VCaP (cell line): ENCODE measurements around the gene DCTN4.

Experiments used
- H3K27ac ChIP-seq: fragments of 450-650 bp; 2 replicates; pipeline ENCODE4 v1.5.1; 2017
- TF ChIP-seq, protein P1 (sequence below): fragments of 450-650 bp; conservative IDR thresholded peaks from 2 replicates; pipeline ENCODE4 v1.5.1; 2017; ENCODE audit warnings: mild to moderate bottlenecking, moderate library complexity

Gene DCTN4

DNA sequence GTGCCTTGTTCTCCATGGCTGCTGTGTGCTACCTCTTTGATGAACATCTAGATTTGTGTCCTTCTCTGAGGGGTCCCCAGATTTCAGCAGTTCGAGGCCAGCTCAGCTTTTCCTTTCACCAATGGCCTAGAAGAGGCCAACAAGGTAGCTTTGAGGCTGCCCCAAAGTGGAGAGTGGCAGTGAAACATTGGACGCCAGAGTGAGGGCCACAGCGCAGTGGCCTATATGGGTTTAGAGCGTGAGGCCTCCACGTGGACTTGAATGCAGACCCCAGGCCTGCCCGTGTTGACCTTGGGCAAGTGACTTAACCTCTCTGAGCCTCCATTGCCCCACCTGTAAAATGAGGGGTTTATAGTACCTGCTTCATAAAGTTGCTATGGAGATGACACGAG, 85.9 kb downstream of the DCTN4 start:
- no peak overlapping the region for H3K27ac ChIP-seq
- TF ChIP-seq, protein P1, sequence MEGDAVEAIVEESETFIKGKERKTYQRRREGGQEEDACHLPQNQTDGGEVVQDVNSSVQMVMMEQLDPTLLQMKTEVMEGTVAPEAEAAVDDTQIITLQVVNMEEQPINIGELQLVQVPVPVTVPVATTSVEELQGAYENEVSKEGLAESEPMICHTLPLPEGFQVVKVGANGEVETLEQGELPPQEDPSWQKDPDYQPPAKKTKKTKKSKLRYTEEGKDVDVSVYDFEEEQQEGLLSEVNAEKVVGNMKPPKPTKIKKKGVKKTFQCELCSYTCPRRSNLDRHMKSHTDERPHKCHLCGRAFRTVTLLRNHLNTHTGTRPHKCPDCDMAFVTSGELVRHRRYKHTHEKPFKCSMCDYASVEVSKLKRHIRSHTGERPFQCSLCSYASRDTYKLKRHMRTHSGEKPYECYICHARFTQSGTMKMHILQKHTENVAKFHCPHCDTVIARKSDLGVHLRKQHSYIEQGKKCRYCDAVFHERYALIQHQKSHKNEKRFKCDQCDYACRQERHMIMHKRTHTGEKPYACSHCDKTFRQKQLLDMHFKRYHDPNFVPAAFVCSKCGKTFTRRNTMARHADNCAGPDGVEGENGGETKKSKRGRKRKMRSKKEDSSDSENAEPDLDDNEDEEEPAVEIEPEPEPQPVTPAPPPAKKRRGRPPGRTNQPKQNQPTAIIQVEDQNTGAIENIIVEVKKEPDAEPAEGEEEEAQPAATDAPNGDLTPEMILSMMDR: no peak

DNA sequence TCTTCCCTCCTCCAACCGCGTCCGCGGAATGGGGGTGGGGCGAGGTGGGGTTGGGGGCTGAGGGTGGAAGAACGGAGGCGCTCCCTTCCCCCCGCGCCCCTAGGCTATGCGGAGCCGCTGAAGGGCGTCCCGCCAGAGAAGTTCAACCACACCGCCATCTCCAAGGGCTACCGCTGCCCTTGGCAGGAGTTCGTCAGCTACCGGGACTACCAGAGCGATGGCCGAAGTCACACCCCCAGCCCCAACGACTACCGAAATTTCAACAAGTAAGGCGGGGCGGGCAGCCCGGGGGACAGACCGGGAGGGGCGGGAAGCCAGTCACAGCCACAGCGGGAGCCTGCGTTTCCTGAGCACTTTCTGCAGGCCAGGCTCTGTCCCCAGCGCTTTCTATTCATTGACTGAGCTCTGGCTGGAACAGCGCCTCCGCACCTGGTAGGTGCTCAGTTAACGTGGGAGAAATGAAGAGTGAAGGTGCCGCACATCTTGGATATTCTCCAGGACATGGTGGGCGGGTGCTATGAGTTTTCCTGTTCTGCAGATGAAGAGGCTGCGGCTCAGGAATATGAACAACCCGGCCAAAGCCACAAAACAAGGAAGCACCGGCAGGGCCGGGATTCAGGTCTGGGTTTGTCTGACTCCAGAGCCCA, 86.5 kb downstream of the DCTN4 start:
- TF ChIP-seq, protein P1: no peak
- H3K27ac ChIP-seq: no peak overlapping the region

DNA sequence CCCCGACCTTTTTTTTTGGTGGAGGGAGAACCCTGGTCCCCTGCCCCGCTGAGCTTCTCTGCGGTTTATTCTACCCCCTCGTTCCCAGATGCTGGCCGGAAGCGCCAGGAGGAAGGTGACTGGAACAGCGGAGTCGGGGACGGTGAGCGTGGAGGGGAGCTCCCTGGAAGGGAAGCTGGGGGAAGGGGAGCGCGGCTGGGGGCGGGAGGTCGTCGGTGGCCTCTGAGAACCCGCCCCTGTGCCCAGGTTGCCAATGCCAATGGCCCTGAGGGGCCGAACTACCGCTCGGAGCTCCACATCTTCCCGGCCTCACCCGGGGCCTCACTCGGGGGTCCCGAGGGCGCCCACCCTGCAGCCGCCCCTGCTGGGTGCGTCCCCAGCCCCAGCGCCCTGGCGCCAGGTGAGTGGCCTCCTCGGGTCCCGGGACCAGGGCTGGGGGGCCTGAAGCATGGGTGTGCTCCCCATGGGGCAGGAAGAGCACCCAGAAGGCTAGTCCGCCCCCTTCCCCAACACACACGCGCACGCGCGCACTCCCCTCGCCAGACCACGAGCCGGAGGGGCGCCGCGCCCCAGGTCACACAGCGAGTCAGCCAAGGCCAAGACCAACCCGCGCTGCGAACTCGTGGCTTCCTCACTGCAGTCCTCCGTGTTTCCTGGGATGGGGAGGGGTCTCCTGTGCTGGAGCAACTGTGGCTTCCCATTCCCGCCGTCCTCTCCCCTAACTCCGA, 87.1 kb downstream of the DCTN4 start:
- H3K27ac ChIP-seq: no peak overlapping the region
- TF ChIP-seq, protein P1: no peak

DNA sequence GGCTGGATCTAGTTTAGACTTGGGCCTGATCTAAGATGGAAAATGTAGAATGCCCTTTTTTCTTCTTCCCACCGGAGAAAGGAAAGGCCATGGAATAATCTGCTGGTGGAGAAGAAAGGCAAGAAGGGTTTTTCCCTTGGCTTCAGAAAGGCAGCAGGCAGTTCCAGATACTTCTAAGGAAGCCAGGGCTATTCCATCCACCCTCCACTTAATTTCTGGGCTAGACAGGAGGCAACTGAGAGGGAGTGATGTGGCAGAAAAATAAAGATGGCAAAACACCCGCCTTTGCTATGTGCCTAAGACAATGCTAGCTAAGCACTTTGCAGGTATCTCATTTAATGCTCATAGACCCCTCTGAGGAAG, 87.9 kb downstream of the DCTN4 start:
- TF ChIP-seq, protein P1: no peak
- H3K27ac ChIP-seq: no peak overlapping the region

DNA sequence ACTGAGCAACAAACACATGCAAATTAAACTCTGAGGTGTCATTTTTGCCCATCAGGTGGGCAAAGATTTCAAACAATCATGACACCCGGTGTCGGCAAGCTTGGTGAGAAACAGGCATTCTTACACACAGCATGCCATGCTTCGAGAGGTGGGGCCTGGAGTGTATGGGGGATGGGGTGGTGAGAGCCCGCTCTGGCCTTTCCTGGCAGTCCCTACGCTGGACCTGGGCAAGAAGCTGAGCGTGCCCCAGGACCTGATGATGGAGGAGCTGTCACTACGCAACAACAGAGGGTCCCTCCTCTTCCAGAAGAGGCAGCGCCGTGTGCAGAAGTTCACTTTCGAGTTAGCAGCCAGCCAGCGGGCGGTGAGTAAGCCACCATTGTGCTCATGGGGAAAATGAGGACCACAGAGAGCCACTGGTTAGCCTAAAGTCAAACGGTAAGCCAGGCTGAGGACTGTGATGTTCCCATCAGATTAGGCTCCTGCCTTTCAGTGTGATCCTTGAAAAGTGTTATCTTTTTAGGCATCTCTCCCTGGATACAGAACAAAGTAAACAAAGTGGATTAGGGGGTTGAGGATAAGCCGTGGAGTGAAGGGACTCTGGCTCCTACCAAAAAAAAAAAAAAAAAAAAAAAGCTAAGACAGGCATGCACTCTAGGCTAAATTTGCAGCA, 88.4 kb downstream of the DCTN4 start:
- TF ChIP-seq, protein P1: no peak
- H3K27ac ChIP-seq: no peak overlapping the region

DNA sequence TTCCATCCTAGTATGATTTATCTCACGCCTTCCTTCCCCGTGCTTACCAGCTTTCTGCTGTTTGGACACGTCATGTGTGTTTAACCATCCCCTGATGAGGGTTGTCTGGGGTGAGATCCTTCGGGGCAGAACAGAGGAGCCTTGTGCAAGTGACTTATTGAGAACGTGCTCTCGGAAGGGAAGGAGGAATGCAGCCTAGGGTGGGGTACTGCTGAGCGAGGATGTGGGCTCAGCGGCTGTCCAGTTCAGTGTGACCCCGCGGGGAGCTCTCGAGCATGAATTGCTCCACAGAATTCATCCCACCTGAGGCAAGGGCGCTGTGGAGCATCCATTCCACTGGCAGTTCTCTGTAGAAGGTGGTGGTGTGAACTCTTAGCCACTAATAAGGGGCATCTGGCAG, 93.8 kb downstream of the DCTN4 start:
- no peak overlapping the region for H3K27ac ChIP-seq
- TF ChIP-seq, protein P1: no peak

DNA sequence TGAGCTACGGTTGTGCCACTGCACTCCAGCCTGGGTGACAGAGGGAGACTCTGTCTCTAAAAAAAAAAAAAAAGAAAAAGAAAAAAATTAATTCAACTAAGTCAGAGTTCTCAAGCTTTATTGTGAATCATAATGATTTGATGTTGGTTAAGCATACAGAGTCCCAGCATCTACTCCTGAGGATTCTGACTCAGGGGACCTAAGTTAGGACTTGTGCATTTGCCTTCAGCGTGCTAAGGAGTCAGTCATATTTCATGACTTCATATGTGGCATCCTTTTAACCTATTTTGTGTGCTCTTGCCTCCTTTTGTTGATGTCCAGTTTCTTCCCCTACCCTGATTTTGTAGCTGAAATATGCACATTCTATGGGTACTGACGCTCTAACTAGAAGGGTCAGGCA, 94.9 kb downstream of the DCTN4 start:
- no peak overlapping the region for H3K27ac ChIP-seq
- TF ChIP-seq, protein P1: no peak
